ENCODE measurements around the gene ARMC7.

DNA sequence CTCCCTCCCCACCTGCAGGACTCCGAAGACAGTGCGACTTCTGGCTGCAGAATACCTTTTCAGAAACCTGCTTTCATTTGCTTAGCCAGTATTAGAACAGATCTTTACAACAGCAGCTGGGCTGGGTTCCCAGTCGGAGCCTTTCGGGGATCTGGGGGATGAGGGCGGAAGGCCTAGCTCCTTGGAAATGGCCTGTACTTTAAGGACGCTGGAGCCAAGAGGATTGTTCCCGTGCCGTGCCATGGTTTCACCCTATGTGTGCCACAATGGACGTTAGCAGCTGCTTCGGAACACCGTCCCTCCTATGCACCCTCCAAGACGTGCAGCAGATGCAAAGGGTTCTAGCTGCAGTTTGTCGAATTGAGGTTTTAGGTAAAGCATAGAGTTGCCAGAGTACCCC is 46.6 kb upstream of the ARMC7 start:
- TF ChIP-seq, protein P1, sequence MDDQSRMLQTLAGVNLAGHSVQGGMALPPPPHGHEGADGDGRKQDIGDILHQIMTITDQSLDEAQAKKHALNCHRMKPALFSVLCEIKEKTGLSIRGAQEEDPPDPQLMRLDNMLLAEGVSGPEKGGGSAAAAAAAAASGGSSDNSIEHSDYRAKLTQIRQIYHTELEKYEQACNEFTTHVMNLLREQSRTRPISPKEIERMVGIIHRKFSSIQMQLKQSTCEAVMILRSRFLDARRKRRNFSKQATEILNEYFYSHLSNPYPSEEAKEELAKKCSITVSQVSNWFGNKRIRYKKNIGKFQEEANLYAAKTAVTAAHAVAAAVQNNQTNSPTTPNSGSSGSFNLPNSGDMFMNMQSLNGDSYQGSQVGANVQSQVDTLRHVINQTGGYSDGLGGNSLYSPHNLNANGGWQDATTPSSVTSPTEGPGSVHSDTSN (IDR thresholded peaks at IDR 0.05; ENCODE audit: insufficient replicate concordance, low read depth, low read length) = no peak
- TF ChIP-seq, protein P2, sequence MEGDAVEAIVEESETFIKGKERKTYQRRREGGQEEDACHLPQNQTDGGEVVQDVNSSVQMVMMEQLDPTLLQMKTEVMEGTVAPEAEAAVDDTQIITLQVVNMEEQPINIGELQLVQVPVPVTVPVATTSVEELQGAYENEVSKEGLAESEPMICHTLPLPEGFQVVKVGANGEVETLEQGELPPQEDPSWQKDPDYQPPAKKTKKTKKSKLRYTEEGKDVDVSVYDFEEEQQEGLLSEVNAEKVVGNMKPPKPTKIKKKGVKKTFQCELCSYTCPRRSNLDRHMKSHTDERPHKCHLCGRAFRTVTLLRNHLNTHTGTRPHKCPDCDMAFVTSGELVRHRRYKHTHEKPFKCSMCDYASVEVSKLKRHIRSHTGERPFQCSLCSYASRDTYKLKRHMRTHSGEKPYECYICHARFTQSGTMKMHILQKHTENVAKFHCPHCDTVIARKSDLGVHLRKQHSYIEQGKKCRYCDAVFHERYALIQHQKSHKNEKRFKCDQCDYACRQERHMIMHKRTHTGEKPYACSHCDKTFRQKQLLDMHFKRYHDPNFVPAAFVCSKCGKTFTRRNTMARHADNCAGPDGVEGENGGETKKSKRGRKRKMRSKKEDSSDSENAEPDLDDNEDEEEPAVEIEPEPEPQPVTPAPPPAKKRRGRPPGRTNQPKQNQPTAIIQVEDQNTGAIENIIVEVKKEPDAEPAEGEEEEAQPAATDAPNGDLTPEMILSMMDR (IDR thresholded peaks at IDR 0.05 in 2 of 3, conservative IDR thresholded peaks at IDR 0.05 in 1 of 3; ENCODE audit: control insufficient read depth in 2 of 3, extremely low read depth in 1 of 3, insufficient read depth in 1 of 3, low read depth in 3 of 3, low read length in 3 of 3) = no peak
- TF ChIP-seq, protein P3, sequence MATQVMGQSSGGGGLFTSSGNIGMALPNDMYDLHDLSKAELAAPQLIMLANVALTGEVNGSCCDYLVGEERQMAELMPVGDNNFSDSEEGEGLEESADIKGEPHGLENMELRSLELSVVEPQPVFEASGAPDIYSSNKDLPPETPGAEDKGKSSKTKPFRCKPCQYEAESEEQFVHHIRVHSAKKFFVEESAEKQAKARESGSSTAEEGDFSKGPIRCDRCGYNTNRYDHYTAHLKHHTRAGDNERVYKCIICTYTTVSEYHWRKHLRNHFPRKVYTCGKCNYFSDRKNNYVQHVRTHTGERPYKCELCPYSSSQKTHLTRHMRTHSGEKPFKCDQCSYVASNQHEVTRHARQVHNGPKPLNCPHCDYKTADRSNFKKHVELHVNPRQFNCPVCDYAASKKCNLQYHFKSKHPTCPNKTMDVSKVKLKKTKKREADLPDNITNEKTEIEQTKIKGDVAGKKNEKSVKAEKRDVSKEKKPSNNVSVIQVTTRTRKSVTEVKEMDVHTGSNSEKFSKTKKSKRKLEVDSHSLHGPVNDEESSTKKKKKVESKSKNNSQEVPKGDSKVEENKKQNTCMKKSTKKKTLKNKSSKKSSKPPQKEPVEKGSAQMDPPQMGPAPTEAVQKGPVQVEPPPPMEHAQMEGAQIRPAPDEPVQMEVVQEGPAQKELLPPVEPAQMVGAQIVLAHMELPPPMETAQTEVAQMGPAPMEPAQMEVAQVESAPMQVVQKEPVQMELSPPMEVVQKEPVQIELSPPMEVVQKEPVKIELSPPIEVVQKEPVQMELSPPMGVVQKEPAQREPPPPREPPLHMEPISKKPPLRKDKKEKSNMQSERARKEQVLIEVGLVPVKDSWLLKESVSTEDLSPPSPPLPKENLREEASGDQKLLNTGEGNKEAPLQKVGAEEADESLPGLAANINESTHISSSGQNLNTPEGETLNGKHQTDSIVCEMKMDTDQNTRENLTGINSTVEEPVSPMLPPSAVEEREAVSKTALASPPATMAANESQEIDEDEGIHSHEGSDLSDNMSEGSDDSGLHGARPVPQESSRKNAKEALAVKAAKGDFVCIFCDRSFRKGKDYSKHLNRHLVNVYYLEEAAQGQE (IDR thresholded peaks at IDR 0.05; ENCODE audit: low read depth, low read length) = no peak
- TF ChIP-seq, protein P4, sequence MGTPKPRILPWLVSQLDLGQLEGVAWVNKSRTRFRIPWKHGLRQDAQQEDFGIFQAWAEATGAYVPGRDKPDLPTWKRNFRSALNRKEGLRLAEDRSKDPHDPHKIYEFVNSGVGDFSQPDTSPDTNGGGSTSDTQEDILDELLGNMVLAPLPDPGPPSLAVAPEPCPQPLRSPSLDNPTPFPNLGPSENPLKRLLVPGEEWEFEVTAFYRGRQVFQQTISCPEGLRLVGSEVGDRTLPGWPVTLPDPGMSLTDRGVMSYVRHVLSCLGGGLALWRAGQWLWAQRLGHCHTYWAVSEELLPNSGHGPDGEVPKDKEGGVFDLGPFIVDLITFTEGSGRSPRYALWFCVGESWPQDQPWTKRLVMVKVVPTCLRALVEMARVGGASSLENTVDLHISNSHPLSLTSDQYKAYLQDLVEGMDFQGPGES (IDR thresholded peaks at IDR 0.05) = no peak
- no peak for TF ChIP-seq RB1 (IDR thresholded peaks at IDR 0.05; ENCODE audit: borderline replicate concordance)
- TF ChIP-seq, protein P5, sequence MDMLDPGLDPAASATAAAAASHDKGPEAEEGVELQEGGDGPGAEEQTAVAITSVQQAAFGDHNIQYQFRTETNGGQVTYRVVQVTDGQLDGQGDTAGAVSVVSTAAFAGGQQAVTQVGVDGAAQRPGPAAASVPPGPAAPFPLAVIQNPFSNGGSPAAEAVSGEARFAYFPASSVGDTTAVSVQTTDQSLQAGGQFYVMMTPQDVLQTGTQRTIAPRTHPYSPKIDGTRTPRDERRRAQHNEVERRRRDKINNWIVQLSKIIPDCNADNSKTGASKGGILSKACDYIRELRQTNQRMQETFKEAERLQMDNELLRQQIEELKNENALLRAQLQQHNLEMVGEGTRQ (IDR thresholded peaks at IDR 0.05; ENCODE audit: borderline replicate concordance, low read depth, low read length) = no peak
- no peak for TF ChIP-seq EGR1 (IDR thresholded peaks at IDR 0.05; ENCODE audit: borderline replicate concordance in 1 of 2, low read depth in 2 of 2, low read length in 2 of 2)
- no peak for TF ChIP-seq MXI1 (IDR thresholded peaks at IDR 0.05; ENCODE audit: low read depth, low read length)
- no peak for TF ChIP-seq FOS (IDR thresholded peaks at IDR 0.05; ENCODE audit: borderline replicate concordance, extremely low read depth, insufficient read length)
- TF ChIP-seq ASH2L (IDR thresholded peaks at IDR 0.05; ENCODE audit: borderline replicate concordance, low read depth) = no peak
- no peak for TF ChIP-seq CHD2 (IDR thresholded peaks at IDR 0.05; ENCODE audit: borderline replicate concordance, low read depth, low read length)
- TF ChIP-seq SRF (IDR thresholded peaks at IDR 0.05; ENCODE audit: low read depth in 2 of 2, low read length in 2 of 2) = no peak
- TF ChIP-seq DPF2 (IDR thresholded peaks at IDR 0.05) = no peak
- no peak for TF ChIP-seq ETV6 (conservative IDR thresholded peaks at IDR 0.05 in 1 of 2, IDR thresholded peaks at IDR 0.05 in 1 of 2; ENCODE audit: borderline replicate concordance in 1 of 2, low read depth in 1 of 2)

All from GM12878 (cell line).